Urothelium cell line (cell line): ENCODE measurements around the gene MICAL3.

Source experiments
- DNase-seq: peaks from one replicate; pipeline ENCODE4 v3.0.0; 2011; ENCODE audit warnings: low spot score, mixed read lengths
- FAIRE-seq: peaks from 2 replicates; lab custom pipeline; 2011; peaks lifted over from hg19 to GRCh38; lab: Jason Lieb, UNC

Gene MICAL3

DNA sequence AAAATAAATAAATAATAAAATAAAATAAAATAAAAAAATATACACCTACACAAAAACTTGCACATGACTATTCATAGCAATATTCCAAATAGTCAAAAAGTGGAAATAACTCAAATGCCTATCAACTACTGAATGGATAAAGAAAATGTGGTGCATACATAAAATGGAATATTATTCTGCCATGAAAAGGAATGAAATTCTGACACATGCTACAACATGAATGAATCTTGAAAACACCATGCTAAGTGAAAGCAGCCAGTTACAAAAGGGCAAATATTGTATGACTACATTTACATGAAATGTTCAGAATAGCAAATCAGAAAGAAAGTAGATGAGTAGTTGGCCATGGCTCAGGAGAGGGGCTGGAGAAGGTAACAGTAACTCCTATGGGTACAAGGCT, 46.3 kb downstream of the MICAL3 start:
- no peak for FAIRE-seq
- no peak for DNase-seq

DNA sequence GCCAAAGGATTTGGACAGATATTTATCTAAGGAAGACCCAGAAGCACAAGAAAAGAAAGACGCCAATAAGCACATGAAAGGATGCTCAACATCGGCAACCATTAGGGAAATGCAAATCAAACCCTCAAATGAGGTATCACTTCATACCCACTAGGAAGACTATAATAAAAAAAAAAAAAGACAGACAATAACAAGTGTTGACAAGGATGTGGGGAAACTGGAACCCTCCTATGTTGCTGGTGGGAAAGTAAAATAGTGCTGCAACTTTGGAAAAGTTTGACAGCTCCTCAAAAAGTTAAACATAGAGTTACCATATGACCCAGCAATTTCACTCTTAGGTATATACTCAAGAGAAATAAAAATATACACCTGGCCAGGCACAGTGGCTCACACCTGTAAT, 47.0 kb downstream of the MICAL3 start:
- DNase-seq, result no peak
- no peak for FAIRE-seq

DNA sequence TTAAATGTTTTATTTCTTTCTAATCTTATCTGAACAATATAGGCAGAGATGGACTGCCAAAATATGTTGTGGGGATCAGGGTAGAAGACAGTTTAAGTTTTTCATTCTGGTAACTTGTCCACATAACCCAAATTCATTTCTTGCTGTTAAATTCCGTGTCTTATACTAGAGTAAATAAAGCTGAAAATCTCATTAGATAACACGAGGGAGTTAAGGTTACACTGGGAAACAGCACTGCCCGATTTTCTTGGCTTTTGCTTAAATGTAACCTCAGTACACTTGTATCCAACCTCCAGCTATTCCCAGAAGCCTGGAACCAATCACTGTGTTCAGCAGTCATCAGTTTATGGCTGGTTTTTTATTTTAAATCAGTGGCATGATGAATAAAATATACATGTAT, 48.2 kb downstream of the MICAL3 start:
- no peak for FAIRE-seq

DNA sequence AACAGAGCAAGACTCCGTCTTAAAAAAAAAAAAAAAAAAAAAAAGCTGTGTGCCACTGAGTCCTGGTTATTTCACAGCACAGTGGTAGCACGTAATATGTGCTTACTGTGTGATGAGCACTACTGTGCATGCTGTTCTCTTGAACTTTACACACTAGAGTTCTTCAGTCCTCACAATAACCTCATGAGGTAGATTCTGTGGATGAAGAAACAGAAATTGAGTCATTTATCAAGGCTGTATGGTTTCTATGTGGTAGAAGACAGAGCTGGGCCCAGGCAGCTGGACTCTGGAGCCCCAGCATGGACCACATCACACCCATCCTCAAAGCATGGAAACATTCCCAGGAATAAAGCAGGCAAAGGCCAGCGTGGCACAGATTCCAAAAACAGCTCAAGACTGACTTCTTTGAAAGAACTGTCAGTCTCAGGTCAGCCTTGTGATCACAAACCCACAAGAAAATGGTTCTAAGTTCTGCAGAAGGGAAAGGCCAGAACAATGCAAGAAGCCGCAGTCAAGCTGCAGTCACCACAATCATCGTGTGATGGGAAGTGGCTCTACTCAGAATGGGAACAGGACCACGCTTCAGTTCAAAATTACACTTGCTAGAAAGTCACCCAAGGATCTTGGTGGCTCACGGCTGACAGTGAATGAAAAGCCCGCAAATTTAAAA, 49.5 kb downstream of the MICAL3 start:
- DNase-seq, result no peak
- FAIRE-seq, result no peak

More for the DNA sequence above, 48.2 kb downstream of the MICAL3 start:
- no peak for DNase-seq

DNA sequence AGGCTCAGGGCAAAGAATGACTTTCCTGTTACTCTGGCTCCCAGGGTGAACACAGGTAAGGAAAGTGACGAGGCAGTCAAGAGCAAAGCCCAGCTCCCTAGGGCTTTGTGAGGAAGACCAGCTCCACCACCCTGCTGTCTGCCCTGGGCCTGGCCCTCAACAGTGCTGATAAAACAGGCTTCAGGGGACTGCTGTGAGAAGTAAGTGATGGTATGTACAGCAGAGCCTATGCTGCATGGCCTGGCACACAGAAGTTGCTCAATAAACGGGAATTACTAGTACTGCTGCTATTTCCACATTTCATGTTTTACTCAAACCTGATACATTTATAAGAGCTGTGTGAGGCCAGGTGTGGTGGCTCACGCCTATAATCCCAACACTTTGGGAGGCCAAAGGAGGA, 50.3 kb downstream of the MICAL3 start:
- no peak for DNase-seq
- FAIRE-seq, result no peak

DNA sequence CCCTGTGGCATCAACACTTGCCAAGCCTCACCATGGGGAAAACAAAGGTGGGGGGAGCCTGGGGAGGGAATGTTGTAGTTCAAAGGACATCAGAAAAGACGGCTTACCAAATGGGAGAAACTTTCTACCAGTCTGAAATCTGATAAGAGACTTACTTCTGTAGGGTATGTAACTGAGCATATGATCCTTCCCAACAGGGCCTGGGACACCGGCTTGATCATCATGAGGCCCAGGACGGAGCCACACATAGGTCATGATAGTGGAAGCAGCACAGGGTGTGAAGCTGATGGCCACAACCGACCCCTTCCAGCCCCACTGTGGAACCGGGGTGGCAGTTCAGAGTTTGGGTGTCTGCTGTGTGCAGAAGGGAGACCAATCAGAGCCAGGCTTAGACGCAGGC, 51.1 kb downstream of the MICAL3 start:
- no peak for FAIRE-seq
- DNase-seq, result no peak

DNA sequence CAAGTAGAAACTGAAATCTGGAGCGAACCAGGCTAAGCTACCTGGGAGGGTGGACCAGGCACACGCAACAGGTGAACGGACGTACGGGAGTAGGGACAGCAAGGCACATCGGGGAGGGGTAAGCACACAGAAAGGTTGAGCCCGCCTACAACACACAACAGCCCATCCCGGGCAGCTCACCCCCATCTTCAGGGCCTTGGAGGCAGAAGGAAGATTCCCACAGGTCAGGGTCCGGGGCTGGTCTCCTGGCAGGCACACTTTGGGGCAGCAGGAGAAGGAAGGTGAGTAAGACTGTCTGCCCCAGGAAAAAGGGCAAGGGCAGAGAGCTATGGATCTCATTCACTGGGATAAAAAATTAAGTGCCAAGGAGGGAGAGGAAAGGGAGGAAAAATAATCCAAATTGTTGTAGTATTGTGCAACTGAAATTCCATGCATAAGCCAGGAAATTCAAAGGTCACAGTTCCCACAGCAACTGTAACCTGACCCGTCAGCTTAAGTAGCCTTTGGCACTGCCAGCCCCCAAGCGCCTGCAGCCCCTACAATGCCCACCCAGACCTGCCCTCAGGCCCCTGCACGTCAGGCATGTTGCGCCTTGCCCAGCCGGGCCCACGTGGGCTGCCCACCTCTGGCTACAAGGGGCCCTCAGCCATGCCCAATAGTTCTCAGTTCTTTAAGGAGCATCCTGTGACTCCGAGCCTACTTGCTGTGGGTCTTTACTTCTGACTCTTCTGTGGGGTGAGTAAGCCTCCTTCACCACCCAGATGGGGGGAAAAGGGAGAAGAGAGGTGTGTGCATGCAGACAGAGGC, 51.8 kb downstream of the MICAL3 start:
- DNase-seq (peak; percentile 29), FAIRE-seq (no peak)

DNA sequence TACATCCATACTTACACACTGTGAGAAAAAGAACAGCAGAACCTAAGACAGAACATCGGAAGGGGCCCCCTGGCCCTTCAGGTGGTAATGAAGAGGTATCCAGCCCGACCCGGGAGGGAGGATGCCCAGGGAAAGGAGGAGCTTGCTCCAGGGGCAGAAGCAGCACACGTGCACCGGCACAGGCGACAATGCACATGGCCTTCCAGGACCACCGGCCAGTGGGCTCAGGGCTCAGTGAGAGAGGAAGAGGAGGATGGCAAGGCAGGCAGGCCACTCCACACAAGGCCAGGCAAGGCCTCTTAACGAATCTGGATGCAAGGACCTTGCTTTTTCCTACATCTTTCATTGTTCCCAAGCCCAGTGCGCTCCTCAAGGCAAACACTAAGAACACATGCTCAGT, 52.6 kb downstream of the MICAL3 start:
- FAIRE-seq, result no peak
- DNase-seq, result no peak

DNA sequence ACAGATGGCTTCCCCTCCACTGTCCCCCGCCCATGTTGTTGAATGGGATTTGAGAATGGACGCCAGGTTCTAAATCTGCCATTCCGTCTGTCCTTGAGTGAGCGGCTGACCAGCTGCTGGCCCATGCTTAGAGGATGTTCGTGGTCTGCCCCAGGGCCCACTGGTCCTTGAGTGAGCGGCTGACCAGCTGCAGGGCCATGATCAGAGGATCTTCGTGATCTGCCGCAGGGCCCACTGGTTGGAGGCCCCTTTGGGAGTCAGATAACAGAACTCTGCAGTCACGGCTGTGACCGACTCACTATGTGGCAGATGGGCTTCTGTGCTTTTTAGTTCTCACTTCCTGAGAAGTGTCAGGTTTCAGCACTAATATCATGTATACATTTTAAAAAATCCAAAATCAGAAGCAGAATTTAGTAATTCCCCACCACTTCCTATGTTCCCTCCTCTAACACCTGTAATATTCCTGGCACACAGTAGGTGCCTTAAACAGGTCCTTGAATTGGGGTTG, 54.1 kb downstream of the MICAL3 start:
- FAIRE-seq, result no peak
- DNase-seq, result no peak

DNA sequence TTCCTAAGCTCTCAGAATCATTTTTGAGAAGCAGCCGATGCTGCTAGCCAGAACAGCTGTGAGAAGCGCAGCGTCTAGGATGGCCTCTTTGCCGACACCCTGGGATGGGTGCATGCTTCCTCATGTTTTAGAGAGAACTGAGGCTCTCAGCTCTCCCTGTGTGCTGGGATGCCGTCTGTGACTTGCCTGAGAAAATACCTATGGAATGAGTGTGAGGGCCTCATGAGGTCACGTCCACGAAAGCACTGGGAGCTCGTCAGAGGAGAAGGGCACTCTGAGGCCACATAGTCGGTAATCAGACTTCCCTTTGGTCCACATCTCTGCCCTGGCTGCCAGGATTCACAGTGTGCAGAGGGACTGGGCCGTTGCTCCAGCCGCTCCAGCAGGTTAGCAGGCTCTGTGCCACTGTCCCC, 54.7 kb downstream of the MICAL3 start:
- peak; percentile 20 for DNase-seq
- no peak for FAIRE-seq

DNA sequence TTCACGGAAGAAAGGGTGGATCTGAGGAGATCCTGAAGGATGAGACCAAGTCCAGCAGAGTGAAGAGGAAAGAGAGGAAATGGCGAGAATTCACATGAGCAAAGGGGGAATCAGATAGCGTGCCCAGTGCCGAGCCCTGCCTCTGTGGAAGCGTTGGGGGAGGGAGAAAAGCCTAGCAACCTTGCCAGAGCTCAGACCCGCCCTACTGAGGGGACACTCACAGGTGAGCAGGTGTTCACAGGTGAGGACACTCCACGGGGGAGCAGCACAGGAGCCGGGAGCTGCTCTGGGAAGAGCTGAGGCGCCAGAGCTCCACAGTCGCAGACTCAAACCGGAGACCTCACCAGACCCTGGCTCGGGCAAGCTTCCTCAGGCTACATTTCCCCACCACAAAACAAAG, 56.2 kb downstream of the MICAL3 start:
- DNase-seq, result no peak
- FAIRE-seq, result no peak

DNA sequence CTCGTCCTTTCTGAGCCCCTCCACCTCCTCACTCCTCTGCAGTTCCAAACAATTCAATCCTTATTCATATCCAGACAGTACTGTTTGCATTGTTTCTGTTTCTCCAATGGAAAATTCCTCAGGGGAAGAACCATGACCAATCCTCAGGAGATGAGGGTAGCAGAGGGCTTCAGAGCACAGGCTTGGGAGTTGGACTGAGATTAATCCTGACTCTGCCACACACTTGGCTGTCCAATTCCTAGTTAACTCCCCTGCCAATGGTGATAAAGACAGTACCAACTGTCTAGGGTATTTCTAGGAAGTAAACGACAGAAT, 58.0 kb downstream of the MICAL3 start:
- DNase-seq (no peak), FAIRE-seq (no peak)

DNA sequence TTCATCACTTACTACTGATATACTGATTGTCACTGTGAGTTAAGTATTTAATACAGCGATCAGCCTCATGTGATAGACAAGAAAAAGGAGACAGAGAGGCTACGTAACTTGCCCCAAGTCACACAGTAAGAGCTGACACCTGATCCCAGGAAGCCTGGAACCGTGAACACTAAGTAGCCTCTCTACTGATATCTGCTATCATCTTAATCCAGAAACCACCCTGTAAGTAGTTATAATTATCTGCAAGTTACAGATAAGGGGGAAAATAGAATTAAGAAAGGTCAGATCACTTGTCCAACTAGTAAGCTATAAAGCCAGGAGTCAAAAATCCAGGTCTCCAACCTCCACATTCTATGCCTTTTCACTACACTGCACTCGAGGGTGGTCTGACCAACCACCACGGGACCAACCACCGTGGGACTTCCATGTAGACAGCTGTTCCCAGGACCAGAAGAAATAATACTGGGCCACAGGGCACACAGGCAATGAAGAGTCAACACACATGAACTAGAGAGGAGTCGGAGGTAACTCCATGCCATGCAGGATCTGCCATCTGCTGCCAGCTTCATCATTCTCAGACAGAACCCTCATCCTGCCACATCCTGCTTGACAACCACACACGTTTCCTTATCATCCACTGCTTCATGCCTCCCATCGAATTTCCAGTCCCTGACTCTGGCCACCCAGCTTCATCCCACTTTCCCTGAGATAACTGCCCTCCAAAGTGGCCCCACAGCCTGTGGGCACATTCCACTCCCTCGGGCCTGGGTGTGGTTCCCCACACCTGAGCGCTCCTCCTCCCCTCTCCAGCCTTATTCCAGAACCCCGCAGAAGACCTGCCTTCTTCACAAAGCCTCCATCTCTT, 58.6 kb downstream of the MICAL3 start:
- no peak for DNase-seq
- no peak for FAIRE-seq

DNA sequence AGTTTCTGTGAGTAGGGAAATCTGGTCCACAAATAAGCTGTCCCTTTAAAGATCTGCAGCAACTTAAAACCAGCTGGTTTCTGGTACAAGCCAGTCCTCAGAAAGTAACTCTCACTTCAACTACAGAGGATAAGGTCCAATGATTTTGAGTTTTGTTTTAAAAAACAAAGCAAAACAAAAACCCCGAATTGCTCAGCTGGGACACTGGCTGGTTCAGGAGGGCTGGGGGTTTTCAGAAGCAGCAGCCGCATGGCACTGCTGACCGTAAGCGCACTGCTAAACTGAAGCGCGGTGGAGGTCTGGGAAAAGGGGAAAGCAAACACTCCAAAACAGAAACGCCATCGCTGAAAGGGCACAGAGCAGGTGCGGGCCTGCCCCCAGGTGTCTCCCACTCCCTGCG, 59.7 kb downstream of the MICAL3 start:
- FAIRE-seq (no peak), DNase-seq (no peak)

DNA sequence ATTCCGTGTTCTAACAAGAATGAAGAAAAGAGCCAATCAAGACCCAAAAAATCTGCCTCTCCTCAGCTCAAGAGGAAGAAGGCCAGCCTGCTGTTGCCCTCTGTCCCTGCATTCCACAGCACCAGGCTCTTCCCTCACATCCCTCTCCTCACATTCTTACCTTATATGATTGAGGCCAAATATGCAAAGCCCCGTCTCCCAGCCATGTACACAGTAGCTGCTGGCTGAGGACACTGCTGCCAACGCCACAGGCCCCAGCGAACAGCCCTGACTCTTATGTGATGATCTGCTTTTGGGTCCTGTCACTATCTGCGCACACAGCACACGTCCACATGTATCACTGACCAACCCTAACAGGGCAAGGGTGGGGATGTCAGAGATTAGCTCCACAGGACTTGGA, 60.2 kb downstream of the MICAL3 start:
- DNase-seq, result no peak

DNA sequence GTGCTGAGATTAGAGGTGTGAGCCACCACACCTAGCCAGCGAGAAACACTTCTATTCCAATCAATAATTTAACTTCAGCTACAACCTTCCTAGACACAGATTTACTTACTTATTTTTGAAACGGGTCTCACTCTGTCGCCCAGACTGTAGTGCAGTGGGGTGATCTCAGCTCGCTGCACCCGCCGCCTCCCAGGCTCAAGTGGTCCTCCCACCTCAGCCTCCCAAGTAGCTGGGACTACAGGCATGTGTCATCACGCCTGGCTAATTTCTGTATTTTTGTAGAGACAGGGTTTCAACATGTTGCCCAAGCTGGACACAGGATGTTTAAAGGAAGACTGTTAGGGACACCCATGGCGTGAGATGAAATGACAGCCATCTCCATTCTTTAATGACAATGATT, 61.3 kb downstream of the MICAL3 start:
- FAIRE-seq, result no peak
- DNase-seq, result no peak

More for the DNA sequence above, 60.2 kb downstream of the MICAL3 start:
- FAIRE-seq, result no peak

DNA sequence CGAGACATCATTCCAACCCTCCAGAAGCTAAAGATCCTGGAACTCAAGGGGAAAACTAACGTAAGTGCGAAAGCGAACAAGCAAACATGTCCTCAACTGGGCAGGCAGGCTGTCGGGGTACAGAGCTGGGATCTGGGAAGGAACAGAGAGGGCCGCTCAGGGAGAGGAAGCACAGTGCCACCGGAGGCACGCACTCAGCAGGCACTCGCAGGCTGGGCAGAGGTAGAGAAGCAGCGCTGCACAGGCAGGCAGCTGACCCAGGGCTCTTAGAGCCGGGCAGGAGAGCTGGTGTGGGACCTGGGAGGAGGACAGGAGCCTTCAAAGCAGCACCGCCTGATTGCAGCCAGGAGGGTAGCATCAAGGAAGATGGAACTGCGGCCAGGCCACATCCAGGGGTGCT, 62.2 kb downstream of the MICAL3 start:
- DNase-seq (no peak), FAIRE-seq (no peak)

DNA sequence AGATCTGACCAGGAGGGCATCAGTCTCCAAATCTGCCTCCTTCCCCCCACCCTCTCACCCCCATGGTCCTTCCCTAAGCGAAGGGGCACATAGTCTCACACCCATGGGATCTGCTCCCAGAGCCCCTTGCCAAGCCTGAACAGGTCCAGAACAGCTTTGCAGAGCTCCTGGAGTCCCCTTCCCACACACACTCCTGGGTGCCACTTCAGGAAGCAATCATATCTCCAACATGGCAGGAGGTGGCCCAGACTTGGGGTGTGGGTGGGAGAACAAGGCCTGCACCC, 63.0 kb downstream of the MICAL3 start:
- DNase-seq (no peak), FAIRE-seq (no peak)

DNA sequence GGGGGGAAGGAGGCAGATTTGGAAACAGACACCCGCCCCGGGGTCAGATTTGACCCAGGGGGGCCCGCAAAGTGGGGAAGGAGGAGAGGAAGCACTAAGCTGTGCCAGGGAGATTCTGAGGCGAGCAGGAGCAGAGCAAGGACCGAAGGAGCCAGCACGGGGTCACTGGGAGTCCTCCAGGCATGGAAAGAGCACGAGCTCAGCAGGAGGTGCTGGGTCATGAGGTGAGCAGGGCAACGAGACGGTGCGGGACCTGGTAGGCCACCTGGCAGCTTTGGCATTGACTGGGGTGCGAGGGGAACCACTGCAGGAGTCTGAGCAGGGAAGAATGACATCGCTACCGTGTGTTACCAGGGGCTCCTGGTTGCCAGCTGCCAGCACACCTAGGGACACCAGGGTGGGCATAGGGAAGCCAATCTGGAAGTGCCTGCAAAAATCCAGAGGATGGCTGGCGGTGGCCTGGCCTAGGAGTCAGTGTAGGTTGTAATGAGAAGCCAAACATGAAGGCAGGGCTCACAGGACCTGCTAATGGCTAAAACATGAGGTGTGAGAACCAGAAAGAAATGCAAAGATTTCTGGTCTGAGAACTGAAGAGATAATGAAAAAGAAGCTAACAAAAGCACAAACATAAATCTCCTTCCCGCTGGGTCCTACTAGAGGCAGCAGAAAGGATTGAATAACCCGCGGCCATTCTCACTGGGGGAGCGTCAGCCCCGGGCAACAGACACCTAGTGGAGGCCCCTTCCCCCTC, 63.5 kb downstream of the MICAL3 start:
- no peak for FAIRE-seq
- DNase-seq, result no peak

DNA sequence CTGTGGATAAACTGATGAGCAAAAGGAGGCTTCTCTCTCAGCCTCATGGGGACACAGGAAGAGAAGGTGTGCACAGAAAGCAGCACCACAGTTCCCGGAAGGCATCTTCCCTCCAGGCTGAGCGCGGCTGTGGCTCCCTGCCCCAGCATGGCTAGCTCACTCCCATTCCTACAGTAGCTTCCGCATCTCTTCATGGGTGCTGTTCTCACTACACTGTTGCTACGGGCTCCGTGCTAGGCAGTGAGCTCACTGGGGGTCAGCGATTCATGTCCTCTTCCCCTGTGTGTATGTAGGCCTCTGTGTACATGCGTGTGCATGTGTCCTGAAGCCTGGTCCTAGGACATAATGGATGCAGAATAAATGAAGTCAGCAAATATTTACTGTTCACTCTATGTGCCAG, 64.3 kb downstream of the MICAL3 start:
- DNase-seq (no peak), FAIRE-seq (no peak)

DNA sequence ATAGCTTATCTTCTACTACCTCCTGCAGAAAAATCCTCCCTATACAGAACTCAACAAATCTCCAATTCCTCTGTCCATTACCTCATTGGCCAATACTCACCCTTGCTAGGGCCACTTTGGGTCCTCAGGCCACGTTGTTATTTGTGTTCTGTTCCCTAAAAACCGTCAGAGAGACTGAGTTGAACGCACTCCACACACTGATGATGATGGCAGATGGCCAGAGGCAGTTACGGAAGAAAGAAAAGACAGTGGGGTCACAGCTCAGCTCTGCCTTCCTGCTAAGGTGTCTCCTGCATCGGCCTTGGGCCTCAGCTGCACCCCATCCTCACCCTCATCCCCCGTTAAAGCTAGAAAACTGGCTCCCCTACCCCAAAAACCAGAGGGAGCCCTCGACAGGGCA, 66.2 kb downstream of the MICAL3 start:
- FAIRE-seq (no peak), DNase-seq (no peak)
